MM.1S (cell line): Measurements from ENCODE around the gene WASF2.

Experiments
- CTCF ChIP-seq: fragments of 300-600 bp; sonication (generic); IDR thresholded peaks from 2 replicates; pipeline ENCODE4 v1.5.1; 2016; ENCODE audit warnings: antibody characterized with exemption, low read length, mixed read lengths
- EZH2 ChIP-seq: fragments of 300-600 bp; sonication (generic); optimal IDR thresholded peaks from 2 replicates; pipeline ENCODE3; 2017; ENCODE audit warnings: low read depth, mild to moderate bottlenecking, antibody characterized with exemption, low read length, mixed read lengths
- EZH2phosphoT487 ChIP-seq: fragments of 300-600 bp; sonication (generic); IDR thresholded peaks from 2 replicates; pipeline ENCODE4 v1.6.1; 2018; ENCODE audit warnings: antibody characterized with exemption, low read length

- no peak for TF ChIP-seq CTCF
- no peak for TF ChIP-seq EZH2phosphoT487
- no peak for TF ChIP-seq EZH2
Measured at GRCh38 chr1:27487966-27488884, 1.7 kb downstream of the WASF2 start.
